Fibroblast of mammary gland (primary cell): ENCODE data around the gene SWT1.

ENCODE experiments used
- DNase-seq: peaks from one replicate; pipeline ENCODE4 v3.0.0-alpha.2; 2010; ENCODE audit warnings: low read depth
- H3K4me3 ChIP-seq: 2 replicates; pipeline ENCODE4 v1.5.1; 2011; ENCODE audit warnings: low read depth, mild to moderate bottlenecking, low read length, moderate library complexity; ENCODE audit not compliant: control insufficient read depth
- CTCF ChIP-seq: conservative IDR thresholded peaks from 2 replicates; pipeline ENCODE4 v1.5.1; 2011; ENCODE audit warnings: low read depth, low read length, inconsistent platforms; ENCODE audit not compliant: control insufficient read depth, insufficient read depth

SWT1 gene

GRCh38 chr1:185341196-185341781 lies 184.3 kb downstream of the SWT1 start:
- DNase-seq = no peak
- H3K4me3 ChIP-seq = no peak overlapping the region
- no peak for TF ChIP-seq CTCF
